RWPE1 (cell line): Measurements from ENCODE around the gene SHC2.
"Not testable (repeated sequence)": the region's sequence is repeated elsewhere in the genome, so short reads cannot be mapped to it uniquely, and the experiment has no call there.

Source experiments
- CTCF ChIA-PET: fragments of 350-600 bp; sonication (Branson Sonifier 250); formaldehyde crosslinking; extraction: SDS; loops from one replicate; lab custom pipeline; 2021; lab: Yijun Ruan, JAX
- POLR2A ChIA-PET: fragments of 400-600 bp; formaldehyde crosslinking; extraction: SDS; loops from one replicate; lab custom pipeline; 2020; ENCODE audit warnings: antibody characterized with exemption; ENCODE audit not compliant: low non-redundant PET; lab: Yijun Ruan, JAX
- DNase-seq: peaks from one replicate; pipeline ENCODE4 v3.0.0; 2012; ENCODE audit warnings: low spot score
- H3K27ac ChIP-seq: fragments of 450-650 bp; 2 replicates; pipeline ENCODE4 v1.5.1; 2017
- CTCF ChIP-seq: fragments of 450-650 bp; conservative IDR thresholded peaks from 2 replicates; pipeline ENCODE4 v1.5.1; 2017; ENCODE audit warnings: low read depth, mild to moderate bottlenecking

SHC2 gene

GRCh38 chr19:391207-391557 is 69.7 kb downstream of the SHC2 start:
- no peak overlapping the region for H3K27ac ChIP-seq
- ChIA-PET CTCF (no interaction called here), POLR2A (no interaction called here)
- no peak for DNase-seq
- TF ChIP-seq CTCF, result no peak

- ChIA-PET POLR2A (no interaction called here), CTCF (no interaction called here)
- no peak for TF ChIP-seq CTCF
- H3K27ac ChIP-seq, result no peak overlapping the region
- DNase-seq, result no peak
Measured at GRCh38 chr19:390386-391206, 70.2 kb downstream of the SHC2 start.

DNA sequence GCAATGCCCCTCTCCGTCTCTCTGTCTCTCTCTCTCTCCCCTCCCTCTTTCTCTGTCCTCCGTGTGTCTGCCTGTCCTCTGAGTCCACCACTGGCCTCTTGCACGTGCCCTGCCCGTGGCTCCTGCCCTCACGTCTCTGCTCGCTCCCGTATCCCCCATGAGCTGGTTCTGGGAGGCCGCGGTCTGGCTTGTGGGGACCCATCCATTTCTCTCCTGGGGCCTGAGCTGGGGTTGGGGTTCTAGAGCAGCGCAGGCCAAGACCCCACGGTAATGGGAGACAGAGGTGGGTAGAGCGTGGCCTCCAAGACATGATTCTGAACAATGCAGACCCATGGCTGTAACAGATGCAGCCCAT is 70.9 kb downstream of the SHC2 start:
- ChIA-PET CTCF (interaction anchor here (0.6 kb wide), 1 partner anchor 20 kb away, joined by 3 read pairs; no protein-coding TSS in a partner anchor), POLR2A (no interaction called here)
- no peak for TF ChIP-seq CTCF
- H3K27ac ChIP-seq, result no peak overlapping the region
- DNase-seq, result no peak

GRCh38 chr19:389255-389934 is 71.4 kb downstream of the SHC2 start:
- CTCF ChIA-PET, result interaction anchor here (0.5 to 0.6 kb wide), 2 partner anchors 20 to 107 kb away, joined by 3 to 4 read pairs; partner anchors contain the start of gene MADCAM1

DNA sequence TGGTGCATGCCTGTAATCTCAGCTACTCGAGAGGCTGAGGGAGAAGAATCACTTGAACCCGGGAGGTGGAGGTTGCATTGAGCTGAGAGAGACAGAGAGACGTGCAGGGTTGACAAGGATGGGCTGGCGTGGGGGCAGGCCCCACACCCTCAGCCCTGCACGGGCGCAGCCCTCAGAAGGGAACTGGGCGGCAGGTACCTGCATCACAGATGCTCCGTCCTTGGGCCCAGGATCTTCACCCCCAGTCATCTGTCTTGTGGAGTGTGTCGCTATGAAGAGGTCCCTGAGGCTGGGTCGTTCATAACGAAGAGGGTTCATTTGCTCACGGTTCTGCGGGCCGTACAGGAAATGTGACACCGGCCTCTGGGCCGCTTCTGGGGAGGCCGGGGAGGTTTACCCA is 72.1 kb downstream of the SHC2 start:
- ChIA-PET POLR2A (no interaction called here), CTCF (interaction anchor here (0.5 kb wide), 1 partner anchor 108 kb away, joined by 4 read pairs; the partner anchor contains the start of gene MADCAM1)
- H3K27ac ChIP-seq, result no peak overlapping the region
- no peak for DNase-seq
- no peak for TF ChIP-seq CTCF

More at GRCh38 chr19:389255-389934, 71.4 kb downstream of the SHC2 start:
- H3K27ac ChIP-seq, result no peak overlapping the region
- no peak for TF ChIP-seq CTCF
- POLR2A ChIA-PET, result no interaction called here
- DNase-seq, result no peak

- CTCF ChIA-PET, result no interaction called here
- TF ChIP-seq CTCF, result no peak
- DNase-seq, result no peak
- no peak overlapping the region for H3K27ac ChIP-seq
- POLR2A ChIA-PET, result no interaction called here
Measured at GRCh38 chr19:387777-388176, 73.1 kb downstream of the SHC2 start.

DNA sequence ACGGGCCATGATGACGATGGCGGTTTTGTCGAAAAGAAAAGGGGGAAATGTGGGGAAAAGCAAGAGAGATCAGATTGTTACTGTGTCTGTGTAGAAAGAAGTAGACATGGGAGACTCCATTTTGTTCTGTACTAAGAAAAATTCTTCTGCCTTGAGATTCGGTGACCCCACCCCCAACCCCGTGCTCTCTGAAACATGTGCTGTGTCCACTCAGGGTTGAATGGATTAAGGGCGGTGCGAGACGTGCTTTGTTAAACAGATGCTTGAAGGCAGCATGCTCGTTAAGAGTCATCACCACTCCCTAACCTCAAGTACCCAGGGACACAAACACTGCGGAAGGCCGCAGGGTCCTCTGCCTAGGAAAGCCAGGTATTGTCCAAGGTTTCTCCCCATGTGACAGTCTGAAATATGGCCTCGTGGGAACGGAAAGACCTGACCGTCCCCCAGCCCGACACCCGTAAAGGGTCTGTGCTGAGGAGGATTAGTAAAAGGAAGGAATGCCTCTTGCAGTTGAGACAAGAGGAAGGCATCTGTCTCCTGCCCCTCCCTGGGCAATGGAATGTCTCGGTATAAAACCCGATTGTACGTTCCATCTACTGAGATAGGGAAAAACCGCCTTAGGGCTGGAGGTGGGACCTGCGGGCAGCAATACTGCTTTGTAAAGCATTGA is 74.1 kb downstream of the SHC2 start:
- POLR2A ChIA-PET, H3K27ac ChIP-seq, DNase-seq: not testable (repeated sequence)
- CTCF ChIA-PET, result interaction anchor here (0.7 kb wide), 1 partner anchor 123 kb away, joined by 3 read pairs; no protein-coding TSS in a partner anchor

DNA sequence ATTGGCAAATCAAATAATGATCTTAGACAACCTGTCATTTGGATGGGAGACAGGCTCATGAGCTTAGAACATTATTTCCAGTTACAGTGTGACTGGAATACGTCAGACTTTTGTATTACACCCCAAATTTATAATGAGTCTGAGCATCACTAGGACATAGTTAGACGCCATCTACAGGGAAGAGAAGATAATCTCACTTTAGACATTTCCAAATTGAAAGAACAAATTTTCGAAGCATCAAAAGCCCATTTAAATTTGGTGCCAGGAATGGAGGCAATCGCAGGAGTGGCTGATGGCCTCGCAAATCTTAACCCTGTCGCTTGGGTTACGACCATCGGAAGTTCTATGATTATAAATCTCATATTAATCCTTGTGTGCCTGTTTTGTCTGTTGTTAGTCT is 74.6 kb downstream of the SHC2 start:
- POLR2A ChIA-PET, result not testable (repeated sequence)

More for the DNA sequence above, 74.6 kb downstream of the SHC2 start:
- CTCF ChIA-PET, result interaction anchor here (0.7 kb wide), 1 partner anchor 124 kb away, joined by 3 read pairs; no protein-coding TSS in a partner anchor
- H3K27ac ChIP-seq, DNase-seq: not testable (repeated sequence)
